Dendritic cell treated with granulocyte-macrophage colony-stimulating factor and Interleukin-4, amounts not matched to agents 40 ng/mL and 50 ng/mL, for 4 days (primary cell): Measurements from ENCODE around the gene PANK3.

Experiments
- H3K27ac Mint-ChIP-seq: one replicate; pipeline ENCODE4 v1.8.0; 2022; ENCODE audit warnings: mild to moderate bottlenecking, mixed read lengths
- H3K27me3 Mint-ChIP-seq: one replicate; pipeline ENCODE4 v1.8.0; 2022; ENCODE audit warnings: mild to moderate bottlenecking, mixed read lengths
- H3K36me3 Mint-ChIP-seq: one replicate; pipeline ENCODE4 v1.8.0; 2022; ENCODE audit warnings: low read depth, mixed read lengths
- H3K4me1 Mint-ChIP-seq: one replicate; pipeline ENCODE4 v1.8.0; 2022; ENCODE audit warnings: low read depth, mixed read lengths
- H3K4me3 Mint-ChIP-seq: one replicate; pipeline ENCODE4 v1.8.0; 2022; ENCODE audit warnings: mild to moderate bottlenecking, moderate library complexity, mixed read lengths
- H3K9me3 Mint-ChIP-seq: one replicate; pipeline ENCODE4 v1.8.0; 2022; ENCODE audit warnings: mixed read lengths
- intact Hi-C: fragments of 100-400 bp; cut with micrococcal nuclease; formaldehyde crosslinking; loops from one replicate; pipeline ENCODE4 v1.15.0; 2022

Gene PANK3

DNA sequence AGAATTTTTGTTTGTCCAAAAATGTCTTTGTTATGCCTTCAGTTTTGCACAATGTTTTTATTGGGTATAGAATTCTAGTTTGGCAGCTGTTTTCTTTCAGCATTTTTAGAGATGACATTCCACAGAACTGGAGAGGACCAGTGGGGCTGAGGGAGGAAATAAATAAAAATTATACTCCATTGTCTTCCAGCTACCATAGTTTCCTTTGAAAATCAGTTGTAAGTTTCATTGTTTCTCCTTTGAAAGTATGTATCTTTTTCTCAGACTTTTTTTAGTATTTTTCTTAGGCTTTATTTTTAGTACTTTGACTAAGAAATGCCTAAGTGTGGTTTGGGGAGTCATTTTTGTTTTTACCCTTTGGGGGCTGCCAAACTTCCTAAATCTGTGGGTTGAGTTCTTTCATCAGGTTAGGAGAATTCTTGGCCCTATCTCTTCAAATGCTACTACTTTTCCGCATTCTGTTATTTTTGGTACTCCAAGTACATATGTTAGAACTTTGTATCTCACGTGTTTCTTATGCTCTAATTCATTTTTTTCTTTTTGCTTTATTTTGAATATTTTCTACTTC lies 65.2 kb downstream of the PANK3 start:
- Mint-ChIP-seq H3K27me3 (no peaks in the 10 kb centered on the region), H3K36me3 (peaks cover 100% of the 10 kb centered on the region)
- intact Hi-C loops: no loop called here

DNA sequence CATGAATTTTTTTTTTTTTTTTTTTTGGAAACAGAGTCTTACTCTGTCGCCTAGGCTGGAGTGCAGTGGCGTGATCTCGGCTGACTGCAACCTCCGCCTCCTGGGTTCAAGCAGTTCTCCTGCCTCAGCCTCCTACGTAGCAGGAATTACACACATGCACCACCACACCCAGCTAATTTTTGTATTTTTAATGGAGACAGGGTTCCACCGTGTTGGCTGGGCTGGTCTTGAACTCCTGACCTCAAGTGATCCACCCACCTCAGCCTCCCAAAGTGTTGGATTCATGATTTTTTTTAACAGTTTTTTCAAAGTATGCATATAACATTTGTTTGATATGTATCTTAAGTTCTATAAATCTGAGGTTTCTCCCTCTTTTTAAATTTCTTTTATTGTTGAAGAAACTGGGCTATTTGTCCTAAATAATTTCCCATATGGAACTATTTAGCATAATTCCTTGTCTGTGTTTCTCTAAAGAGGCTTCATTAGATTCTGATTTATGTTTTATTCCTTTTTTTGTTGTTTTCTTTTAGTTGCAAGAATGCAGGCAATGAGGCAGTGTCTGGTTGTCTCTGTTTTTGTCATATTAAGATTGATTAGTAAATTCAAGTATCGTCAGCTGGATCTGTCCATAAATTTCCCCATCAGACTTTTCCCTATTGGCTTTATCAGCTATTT lies 76.5 kb downstream of the PANK3 start:
- Mint-ChIP-seq H3K27me3 (no peaks in the 10 kb centered on the region), H3K4me1 (no peaks in the 10 kb centered on the region), H3K9me3 (no peaks in the 10 kb centered on the region), H3K36me3 (peaks cover 89% of the 10 kb centered on the region), H3K27ac (no peak overlapping the region), H3K4me3 (no peak overlapping the region)
- intact Hi-C loops: no loop called here

More for the DNA sequence above, 65.2 kb downstream of the PANK3 start:
- H3K4me3 Mint-ChIP-seq: no peak overlapping the region
- H3K4me1 Mint-ChIP-seq: no peaks in the 10 kb centered on the region
- peaks cover 32% of the 10 kb centered on the region for H3K9me3 Mint-ChIP-seq
- no peak overlapping the region for H3K27ac Mint-ChIP-seq
